NCI-H2107 treated with DMSO at 0.1 percent for 48 hours (cell line): ENCODE results near the gene ZNF485.

ENCODE experiments used
- DNase-seq: peaks from one replicate; lab custom pipeline; 2025; ENCODE audit not compliant: unreplicated experiment; lab: John Stamatoyannopoulos, UW

Gene ZNF485

DNA sequence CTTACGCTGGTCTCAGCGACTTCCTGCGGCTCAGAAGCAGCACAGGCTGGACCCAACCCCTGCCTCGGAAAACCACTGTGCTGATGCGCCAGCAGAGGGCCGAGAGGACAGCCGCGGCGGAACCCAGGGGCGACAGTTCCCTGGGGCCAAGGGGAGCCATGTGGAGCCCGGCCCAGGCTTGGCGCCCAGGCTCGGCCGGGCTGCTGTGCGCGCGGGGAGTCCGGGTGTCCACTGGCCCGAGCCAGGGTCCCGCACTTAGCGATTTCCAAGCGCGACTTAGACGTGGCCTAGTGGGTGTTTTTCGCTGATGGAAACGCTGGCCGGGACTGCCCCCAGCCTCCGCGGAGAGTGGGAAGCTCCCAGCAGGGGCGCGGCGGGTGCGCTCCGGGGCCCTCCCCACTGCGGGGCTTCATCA, 61.1 kb downstream of the ZNF485 start:
- DNase-seq, result no peak
